Heart right ventricle (tissue), 16 donors: Measurements from ENCODE around the gene PAK4. TPM values are rescaled to one million over a fixed set of nuclear protein-coding genes. Genes with fewer than 3 reads are reported as not detected.

Experiments used
- ATAC-seq, 8 donors: fragments of 200-7000 bp; cut with Tn5 transposase; one replicate each; pipeline ENCODE4 v1.9.1; 2020; ENCODE audit warnings: mild to moderate bottlenecking in 8 of 8, moderate library complexity in 8 of 8, moderate number of reproducible peaks in 1 of 8
- DNase-seq, 2 donors: peaks; one replicate each; pipeline ENCODE4 v3.0.0-alpha.2; 2020
- H3K27ac ChIP-seq, 10 donors: fragments of 200-600 bp; sonication (generic) in 2 of 10; one replicate each; pipeline versions ENCODE4 v1.5.0 to v1.8.0; 2020 to 2022; ENCODE audit warnings: mild to moderate bottlenecking in 3 of 10
- H3K27me3 ChIP-seq, 7 donors: fragments of 200-600 bp; one replicate each; pipeline ENCODE4 v1.8.0; 2021 to 2022; ENCODE audit warnings: mild to moderate bottlenecking in 2 of 7
- H3K36me3 ChIP-seq, 9 donors: fragments of 200-600 bp; sonication (generic) in 1 of 9; one replicate each; pipeline versions ENCODE4 v1.5.0 to v1.8.0; 2020 to 2022; ENCODE audit warnings: mild to moderate bottlenecking in 2 of 9
- H3K4me1 ChIP-seq, 9 donors: fragments of 200-600 bp; sonication (generic) in 1 of 9; one replicate each; pipeline versions ENCODE4 v1.5.0 to v1.8.0; 2020 to 2022; ENCODE audit warnings: mild to moderate bottlenecking in 4 of 9
- H3K4me3 ChIP-seq, 10 donors: fragments of 200-600 bp; sonication (generic) in 2 of 10; one replicate each; pipeline versions ENCODE4 v1.5.0 to v1.8.0; 2020 to 2022; ENCODE audit warnings: mild to moderate bottlenecking in 7 of 10, moderate library complexity in 2 of 10
- H3K9me3 ChIP-seq, 11 donors: fragments of 200-600 bp in 10 of 11; sonication (generic) in 2 of 11; one replicate each; pipeline versions ENCODE4 v1.5.0 to v1.8.0; 2013 to 2022; ENCODE audit warnings: mild to moderate bottlenecking in 2 of 11, control low read depth in 1 of 11, moderate library complexity in 1 of 11
- WGBS, 2 donors: extraction: QIAGEN DNeasy Blood & Tissue Kit; methylation state at CpG; one replicate each; pipeline ENCODE4 v1.1.7; 2013; ENCODE audit warnings: inconsistent platforms in 1 of 2; 5-methylcytosine and 5-hydroxymethylcytosine counted together
- intact Hi-C, 10 donors: fragments of 100-400 bp; cut with DNase I; formaldehyde crosslinking; loops; one replicate each; pipeline versions ENCODE4 v1.11.1 to v1.14.2; 2022
- polyA plus RNA-seq, 2 donors: library from polyadenylated mRNA; stranded (reverse); fragments of 200-250 nt; gene quantifications; one replicate each; pipeline ENCODE4 v1.2.3, GENCODE V29; 2013
- total RNA-seq, 10 donors: library from RNA; stranded (reverse); fragmentation: NEBNext Ultra II Directional in 3 of 10; extraction: Animal tissue kit (Norgen Biotek cat#: 25700) in 3 of 10; gene quantifications; one replicate each; pipeline versions ENCODE4 v1.2.1 to v1.2.4, GENCODE V29; 2021 to 2023
- TF ChIP-seq, protein P1 (sequence below), 9 donors: fragments of 200-600 bp; sonication (generic) in 2 of 9; IDR thresholded peaks; one replicate each; pipeline versions ENCODE4 v1.5.0 to v1.8.0; 2021 to 2022; ENCODE audit warnings: antibody characterized with exemption in 9 of 9, mild to moderate bottlenecking in 5 of 9, moderate library complexity in 1 of 9
- donor health status: Arrhythmogenic right ventricular cardiomyopathy.
- donor health status: ischemic (EF 13 %, LVEDD 7.1; RV severe dilation, severe dysfunction).
- donor health status: healthy with polysubstance abuse.
- donor health status: DM: no; HTN: yes; CAD: no.
- donor health status: DM: no; HTN: no; CAD: no.
- donor health status: ischemic (EF 25% LVEDD 6.9; RV normal size, moderate dysfunction).
- donor health status: ischemic (EF 25% LVEDD 5.7; RV mildly dilated, moderate dysfunction).
- donor health status: healthy.
- donor health status: DM: yes; HTN: yes; CAD: no.
- donor health status: Ischemic cardiomyopathy.
- donor health status: ischemic (EF 35%, LVEDD 5.7; RV mildly dilated, moderate dysfunction).
- donor health status: nonischemic (EF 11% LVEDD 7.7; RV severe dilation, severe dysfunction).
- donor health status: DM: yes; HTN: yes; CAD: no.
- donor health status: PGD.
- donor health status: ischemic (EF 29% LVEDD 5.4; RV normal size, mild dysfunction).
- donor health status: nonischemic (EF 23%, LVEDD 6.1; RV moderate dilation, normal function).

The PAK4 gene
- total and polyA plus RNA-seq, 12 donors = 8.6 to 22.4 (median 16.1) TPM

DNA sequence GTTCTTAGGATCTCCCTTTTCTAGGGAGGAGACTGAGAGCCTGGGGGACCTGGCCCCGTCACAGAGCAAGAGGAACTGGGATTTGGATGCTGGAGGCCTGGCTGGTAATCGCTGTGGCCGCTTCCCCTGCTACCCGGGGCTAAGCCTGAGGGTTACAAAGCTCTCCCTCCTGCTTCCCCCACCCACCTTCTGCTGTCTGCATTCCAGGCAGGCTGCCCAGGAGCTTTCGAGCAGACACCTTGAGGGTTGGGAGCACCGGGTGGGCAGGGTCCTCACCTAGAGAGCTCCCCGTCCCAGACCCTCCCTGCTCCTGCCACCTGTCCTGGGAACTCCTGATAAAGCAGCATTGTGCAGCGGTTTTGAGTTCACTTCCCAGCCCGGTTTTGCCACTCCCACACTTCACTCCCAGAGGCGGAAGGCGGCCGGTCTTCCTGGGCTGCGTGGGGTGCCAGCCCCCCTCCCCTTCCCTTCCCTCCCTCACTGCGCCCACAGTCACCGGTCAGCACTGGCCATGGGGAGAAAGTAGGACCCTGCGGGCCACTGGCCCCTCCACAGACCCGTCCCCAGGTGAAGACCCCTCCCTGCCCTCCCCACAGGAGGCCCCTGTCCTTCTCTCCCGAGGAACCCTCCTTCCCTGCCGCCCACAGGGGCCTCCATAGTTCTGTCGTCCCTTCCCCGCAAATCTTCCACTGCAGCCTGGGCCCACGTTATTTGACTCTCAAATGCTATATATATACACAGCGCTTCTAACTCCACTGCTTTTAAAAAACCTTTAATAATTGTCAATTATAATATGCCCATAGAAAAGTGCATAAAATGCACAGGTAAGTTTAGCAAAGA lies 8.1 kb downstream of the PAK4 start:
- H3K36me3 ChIP-seq = no peaks in the 10 kb centered on the region
- ATAC-seq = peak in 2 of 8 donors; percentile 10 to 13
- 46 to 51% methylated on average over 20 to 23 of the region's 23 CpGs for WGBS, 2 donors
- no peak overlapping the region for H3K27ac ChIP-seq
- H3K27me3 ChIP-seq = no peaks in the 10 kb centered on the region
- no peak for DNase-seq
- H3K9me3 ChIP-seq = no peaks in the 10 kb centered on the region
- TF ChIP-seq, protein P1, sequence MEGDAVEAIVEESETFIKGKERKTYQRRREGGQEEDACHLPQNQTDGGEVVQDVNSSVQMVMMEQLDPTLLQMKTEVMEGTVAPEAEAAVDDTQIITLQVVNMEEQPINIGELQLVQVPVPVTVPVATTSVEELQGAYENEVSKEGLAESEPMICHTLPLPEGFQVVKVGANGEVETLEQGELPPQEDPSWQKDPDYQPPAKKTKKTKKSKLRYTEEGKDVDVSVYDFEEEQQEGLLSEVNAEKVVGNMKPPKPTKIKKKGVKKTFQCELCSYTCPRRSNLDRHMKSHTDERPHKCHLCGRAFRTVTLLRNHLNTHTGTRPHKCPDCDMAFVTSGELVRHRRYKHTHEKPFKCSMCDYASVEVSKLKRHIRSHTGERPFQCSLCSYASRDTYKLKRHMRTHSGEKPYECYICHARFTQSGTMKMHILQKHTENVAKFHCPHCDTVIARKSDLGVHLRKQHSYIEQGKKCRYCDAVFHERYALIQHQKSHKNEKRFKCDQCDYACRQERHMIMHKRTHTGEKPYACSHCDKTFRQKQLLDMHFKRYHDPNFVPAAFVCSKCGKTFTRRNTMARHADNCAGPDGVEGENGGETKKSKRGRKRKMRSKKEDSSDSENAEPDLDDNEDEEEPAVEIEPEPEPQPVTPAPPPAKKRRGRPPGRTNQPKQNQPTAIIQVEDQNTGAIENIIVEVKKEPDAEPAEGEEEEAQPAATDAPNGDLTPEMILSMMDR (IDR thresholded peaks at IDR 0.05) = no peak
- peaks cover 7 to 64% (median 47%) of the 10 kb centered on the region in 9 donors for H3K4me1 ChIP-seq
- no peak overlapping the region for H3K4me3 ChIP-seq
- intact Hi-C loops = no loop called here

DNA sequence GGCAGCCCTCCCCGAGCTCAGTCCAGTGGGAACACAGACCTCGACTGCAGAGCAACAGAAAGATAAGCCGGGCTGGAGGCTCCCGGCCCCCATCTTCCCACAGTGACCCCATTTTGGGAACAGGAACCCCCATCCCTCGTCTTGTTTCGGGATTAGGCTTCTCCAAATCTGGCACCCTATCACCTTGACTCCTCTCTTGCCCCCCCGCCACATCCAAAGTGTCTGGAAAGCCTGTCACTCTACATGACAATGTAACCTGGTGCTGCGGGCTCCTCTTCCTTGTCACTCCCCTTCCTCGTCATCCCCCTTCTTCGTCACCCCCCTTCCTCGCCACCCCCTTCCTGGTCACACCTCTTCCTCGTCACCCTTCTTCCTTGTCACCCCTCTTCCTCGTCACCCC lies 10.1 kb downstream of the PAK4 start:
- DNase-seq (no peak), ATAC-seq (no peak)
- WGBS, 2 donors = 82 to 87% methylated on average over 13 of the region's 13 CpGs
- no peaks in the 10 kb centered on the region for H3K36me3 ChIP-seq
- intact Hi-C loops = no loop called here
- no peaks in the 10 kb centered on the region for H3K9me3 ChIP-seq
- no peak overlapping the region for H3K27ac ChIP-seq
- H3K27me3 ChIP-seq = no peaks in the 10 kb centered on the region
- H3K4me3 ChIP-seq = no peak overlapping the region
- H3K4me1 ChIP-seq = peaks cover 15 to 67% (median 52%) of the 10 kb centered on the region in 9 donors
- TF ChIP-seq, protein P1 (IDR thresholded peaks at IDR 0.05) = no peak

DNA sequence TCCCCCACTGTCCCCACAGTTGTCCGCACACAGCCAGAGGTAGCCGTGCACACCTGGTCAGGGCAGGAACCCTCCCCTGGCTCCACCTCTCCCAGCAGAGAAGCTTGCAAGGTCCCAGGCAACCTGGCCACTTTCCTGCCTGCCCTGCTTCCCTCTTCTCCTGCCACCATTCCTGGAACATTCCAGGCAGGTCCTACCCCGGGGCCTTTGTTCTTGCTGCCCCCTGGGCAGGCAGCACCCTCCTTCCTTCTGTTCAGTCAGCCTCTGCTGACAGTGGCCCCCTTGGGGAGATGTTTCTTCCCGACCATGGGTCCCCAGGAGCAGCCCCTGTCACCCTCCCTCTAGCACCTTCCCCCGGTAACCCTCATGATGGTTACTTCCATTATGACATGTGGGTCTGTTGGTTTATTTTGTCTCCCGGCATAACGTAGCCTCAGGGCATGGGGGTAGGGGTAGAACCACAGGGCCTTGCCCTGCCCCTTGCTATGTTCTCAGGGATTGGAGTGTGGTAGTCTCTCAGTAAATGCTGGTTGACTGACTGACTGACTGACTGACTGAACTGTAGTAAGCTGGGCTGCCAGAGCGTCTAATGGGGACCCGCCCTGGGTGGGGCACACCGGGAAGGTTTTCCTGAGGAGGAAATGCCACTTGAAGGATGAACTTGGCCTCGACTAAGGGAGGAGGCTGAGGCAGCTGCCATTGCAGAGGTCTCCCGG lies 10.8 kb downstream of the PAK4 start:
- Histone ChIP-seq H3K4me1 (peaks cover 9 to 61% (median 45%) of the 10 kb centered on the region in 9 donors), H3K27ac (no peak overlapping the region), H3K9me3 (no peaks in the 10 kb centered on the region), H3K27me3 (no peaks in the 10 kb centered on the region), H3K36me3 (no peaks in the 10 kb centered on the region), H3K4me3 (no peak overlapping the region)
- TF ChIP-seq, protein P1 (IDR thresholded peaks at IDR 0.05) = no peak
- intact Hi-C loops = no loop called here
- WGBS, 2 donors = 71 to 78% methylated on average over 11 to 12 of the region's 12 CpGs
- no peak for ATAC-seq
- no peak for DNase-seq

DNA sequence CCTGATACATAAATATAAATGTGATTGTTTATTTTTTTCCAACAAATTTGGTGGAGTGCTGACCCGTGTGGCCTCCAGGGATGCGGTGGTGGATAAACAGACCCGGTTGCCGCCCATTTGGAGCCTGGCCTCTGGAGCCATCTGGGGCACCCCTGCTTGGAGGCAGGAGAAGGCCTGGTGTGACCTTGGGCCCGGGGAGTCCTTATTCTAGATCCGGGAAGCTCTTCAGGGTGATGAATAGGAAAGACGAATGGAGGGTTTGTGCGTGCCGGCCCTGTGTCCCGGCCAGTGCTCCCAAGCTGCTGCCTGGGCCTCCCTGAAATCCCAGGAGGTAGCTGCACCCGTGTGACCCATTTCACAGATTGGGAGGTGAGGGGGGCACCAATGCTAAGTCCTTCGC lies 11.5 kb downstream of the PAK4 start:
- H3K27ac ChIP-seq = no peak overlapping the region
- ATAC-seq (no peak), DNase-seq (no peak)
- no peaks in the 10 kb centered on the region for H3K36me3 ChIP-seq
- no peaks in the 10 kb centered on the region for H3K27me3 ChIP-seq
- intact Hi-C loops = no loop called here
- peaks cover 9 to 53% (median 38%) of the 10 kb centered on the region in 9 donors for H3K4me1 ChIP-seq
- TF ChIP-seq, protein P1 (IDR thresholded peaks at IDR 0.05) = no peak
- H3K4me3 ChIP-seq = no peak overlapping the region
- H3K9me3 ChIP-seq = no peaks in the 10 kb centered on the region
- WGBS, 2 donors = 84 to 88% methylated on average over 12 of the region's 12 CpGs
